GM12878 (cell line): Measurements from ENCODE around the gene BRINP2. TPM values are rescaled to one million over a fixed set of nuclear protein-coding genes. Genes with fewer than 3 reads are reported as not detected.

ENCODE experiments used
- ATAC-seq: fragments of 200-7000 bp; cut with Tn5 transposase; 3 replicates; pipeline ENCODE4 v1.9.1; 2020; ENCODE audit warnings: mild to moderate bottlenecking, moderate library complexity
- BruUV-seq: library from RNA; stranded (reverse); fragments of 400-500 nt; replicated peaks from 2 replicates; lab custom pipeline; 2021; lab: Mats Ljungman, UMichigan
- CTCF ChIA-PET: fragments of 300-600 bp; sonication (Branson Sonifier 250); formaldehyde crosslinking; extraction: SDS; loops from one replicate; lab custom pipeline; 2021; ENCODE audit warnings: inconsistent platforms; lab: Yijun Ruan, JAX
- POLR2A ChIA-PET: fragments of 350-600 bp; formaldehyde crosslinking; extraction: SDS; loops from one replicate; lab custom pipeline; 2021; ENCODE audit warnings: inconsistent platforms; lab: Charles Lee
- RAD21 ChIA-PET: fragments of 300-600 bp; sonication (Branson Sonifier 250); formaldehyde crosslinking; loops from one replicate; lab custom pipeline; 2023; ENCODE audit warnings: antibody characterized with exemption; ENCODE audit not compliant: unreplicated experiment; lab: Charles Lee
- SMC1A ChIA-PET: fragments of 300-600 bp; sonication (Branson Sonifier 250); formaldehyde crosslinking; loops from one replicate; lab custom pipeline; 2023; ENCODE audit not compliant: unreplicated experiment, uncharacterized antibody; lab: Charles Lee
- DNase-seq: peaks from one replicate; pipeline ENCODE4 v3.0.0-alpha.2; 2011; ENCODE audit warnings: low read depth, low spot score
- FAIRE-seq: peaks from 3 replicates; lab custom pipeline; 2011; peaks lifted over from hg19 to GRCh38; lab: Jason Lieb, UNC
- H2AFZ ChIP-seq: 2 replicates; pipeline ENCODE4 v1.6.0; 2011; ENCODE audit warnings: low read depth, low read length, control low read depth; ENCODE audit not compliant: control insufficient read depth
- H3K27ac ChIP-seq: 2 replicates; pipeline ENCODE4 v1.5.1; 2011; ENCODE audit warnings: control low read depth; ENCODE audit not compliant: control insufficient read depth, insufficient read depth
- H3K27me3 ChIP-seq, 2 experiments: replicated peaks in 1 of 2; 2 replicates each; pipeline versions ENCODE4 v1.6.0 to v1.6.1; 2011; ENCODE audit warnings: low read length in 1 of 2; ENCODE audit not compliant: control insufficient read depth in 2 of 2, insufficient read depth in 2 of 2
- H3K36me3 ChIP-seq, 2 experiments: 2 replicates each; pipeline ENCODE4 v1.5.1; 2011; ENCODE audit warnings: low read length in 1 of 2; ENCODE audit not compliant: control insufficient read depth in 2 of 2, insufficient read depth in 2 of 2
- H3K4me1 ChIP-seq: 2 replicates; pipeline ENCODE4 v1.6.1; 2011; ENCODE audit warnings: mild to moderate bottlenecking, low read length, moderate library complexity, mixed read lengths; ENCODE audit not compliant: control insufficient read depth, insufficient read depth
- H3K4me2 ChIP-seq: 2 replicates; pipeline ENCODE4 v1.6.0; 2011; ENCODE audit warnings: control low read depth; ENCODE audit not compliant: control insufficient read depth, insufficient read depth
- H3K4me3 ChIP-seq: fragments of 200-600 bp; sonication (generic); 2 replicates; pipeline ENCODE4 v1.5.1; 2016
- H3K79me2 ChIP-seq: 2 replicates; pipeline ENCODE4 v1.6.0; 2011; ENCODE audit warnings: low read length; ENCODE audit not compliant: control insufficient read depth, insufficient read depth
- H3K9ac ChIP-seq: 2 replicates; pipeline ENCODE4 v1.8.0; 2011; ENCODE audit warnings: low read length, control low read depth, mixed read lengths; ENCODE audit not compliant: control insufficient read depth, insufficient read depth
- H3K9me3 ChIP-seq: replicated peaks from 3 replicates; pipeline ENCODE4 v1.5.1; 2011; ENCODE audit warnings: mild to moderate bottlenecking, low read length; ENCODE audit not compliant: control insufficient read depth, insufficient read depth
- H4K20me1 ChIP-seq: 2 replicates; pipeline ENCODE4 v1.6.0; 2011; ENCODE audit not compliant: control insufficient read depth, insufficient read depth
- ASH2L ChIP-seq: fragments of 300-600, 200-600 bp; sonication (generic); IDR thresholded peaks from 2 replicates; pipeline ENCODE4 v1.6.1; 2017; ENCODE audit warnings: low read depth, mild to moderate bottlenecking, borderline replicate concordance
- BMI1 ChIP-seq: fragments of 450-650 bp; IDR thresholded peaks from 2 replicates; pipeline ENCODE4 v1.6.1; 2016; ENCODE audit warnings: mild to moderate bottlenecking, moderate library complexity, borderline replicate concordance
- CBX5 ChIP-seq: sonication (generic); IDR thresholded peaks from 2 replicates; pipeline ENCODE4 v1.6.1; 2016; ENCODE audit warnings: low read depth, moderate library complexity, mild to moderate bottlenecking, inconsistent platforms
- CREM ChIP-seq: IDR thresholded peaks from 2 replicates; pipeline ENCODE4 v1.6.1; 2014; ENCODE audit warnings: antibody characterized with exemption, low read depth
- IRF4 ChIP-seq: IDR thresholded peaks from 2 replicates; pipeline ENCODE4 v1.6.1; 2011; ENCODE audit warnings: low read depth, low read length
- LARP7 ChIP-seq: fragments of 450-650 bp; IDR thresholded peaks from 2 replicates; pipeline ENCODE4 v1.6.1; 2017; ENCODE audit warnings: mild to moderate bottlenecking
- PML ChIP-seq: IDR thresholded peaks from 2 replicates; pipeline ENCODE4 v1.6.1; 2012; ENCODE audit warnings: low read length, inconsistent platforms
- SIN3A ChIP-seq: IDR thresholded peaks from 2 replicates; pipeline ENCODE4 v1.6.1; 2012; ENCODE audit warnings: low read depth, low read length, improper control_type of control experiment
- SPI1 ChIP-seq: IDR thresholded peaks from 2 replicates; pipeline ENCODE4 v1.6.1; 2011; ENCODE audit warnings: low read depth, mild to moderate bottlenecking, low read length, moderate library complexity, borderline replicate concordance; ENCODE audit not compliant: insufficient read depth
- SUPT20H ChIP-seq: IDR thresholded peaks from 2 replicates; pipeline ENCODE4 v1.6.1; 2011; ENCODE audit warnings: low read depth, mild to moderate bottlenecking, low read length, moderate library complexity, borderline replicate concordance; ENCODE audit not compliant: control insufficient read depth
- ZNF274 ChIP-seq: IDR thresholded peaks from one replicate; pipeline ENCODE4 v1.8.0; 2011; ENCODE audit not compliant: insufficient read length, insufficient read depth
- WGBS: methylation state at CpG from one replicate; pipeline ENCODE4 v1.1.6; 2016; ENCODE audit warnings: low lambda C conversion rate; ENCODE audit not compliant: insufficient replicate concordance, insufficient coverage; ENCODE audit errors: missing lambda C conversion rate; 5-methylcytosine and 5-hydroxymethylcytosine counted together
- in situ Hi-C: fragments of 300-500 bp; cut with MboI; formaldehyde crosslinking; loops from 9 replicates; pipeline ENCODE4 v1.14.3; 2018; ENCODE audit warnings: mixed read lengths
- intact Hi-C: fragments of 100-400 bp; cut with micrococcal nuclease; formaldehyde crosslinking; loops from one replicate; pipeline ENCODE4 v1.14.2; 2022; ENCODE audit not compliant: unreplicated experiment
- polyA plus RNA-seq, 11 experiments: library from polyadenylated mRNA; depleted of rRNA in 4 of 11; unstranded in 6 of 11; stranded (reverse) in 5 of 11; fragments of >200 nt; fragmentation: Nextera tagmentation in 4 of 11; fragmentation: Illumina TruSeq in 1 of 11; extraction: Ambion mirVana in 4 of 11; extraction: Trizol in 1 of 11; gene quantifications; 1 replicate in 1 of 11; 2 replicates in 10 of 11; pipeline versions ENCODE4 v1.2.1 to v1.2.3, GENCODE V29; 2011 to 2016; ENCODE audit warnings: inconsistent platforms in 2 of 11, missing spikeins in 2 of 11, low read depth in 1 of 11
- total RNA-seq, 4 experiments: library from RNA; depleted of rRNA in 3 of 4; stranded (reverse); fragments of >200 nt in 3 of 4; fragmentation: Illumina TruSeq in 1 of 4; extraction: Trizol in 1 of 4; gene quantifications; 2 replicates each; pipeline versions ENCODE4 v1.2.1 to v1.2.3, GENCODE V29; 2013 to 2021

The BRINP2 gene
- total and polyA plus RNA-seq, 10 of the 15 experiments (the other 5 are each of a cell fraction or from before 2014, with no cell fraction given): 0.03 TPM; not detected in 9

GRCh38 chr1:177273141-177273540 is 102.4 kb downstream of the BRINP2 start:
- no TSS peak for BruUV-seq
- RAD21 ChIA-PET: no interaction called here

GRCh38 chr1:177274687-177275211 is 104.0 kb downstream of the BRINP2 start:
- Histone ChIP-seq H3K27me3 (no peaks in the 10 kb centered on the region; a peak in 1 of 4 replicates), H3K27ac (no peak overlapping the region), H3K4me2 (no peak overlapping the region), H2AFZ (no peak overlapping the region), H3K9ac (no peak overlapping the region), H3K36me3 (no peaks in the 10 kb centered on the region), H3K9me3 (no peaks in the 10 kb centered on the region), H3K4me3 (no peak overlapping the region), H4K20me1 (no peaks in the 10 kb centered on the region), H3K4me1 (no peaks in the 10 kb centered on the region), H3K79me2 (no peaks in the 10 kb centered on the region)
- no peak for ATAC-seq
- intact Hi-C loops: no loop called here
- ChIA-PET POLR2A (no interaction called here), SMC1A (no interaction called here), CTCF (no interaction called here), RAD21 (no interaction called here)
- TF ChIP-seq LARP7: no peak
- no peak for TF ChIP-seq SIN3A
- TF ChIP-seq ZNF274: no peak
- no peak for TF ChIP-seq ASH2L
- TF ChIP-seq IRF4: no peak
- no peak for TF ChIP-seq PML
- TF ChIP-seq CBX5: no peak
- no peak for FAIRE-seq
- no TSS peak for BruUV-seq
- no peak for DNase-seq
- 0% methylated on average over 5 of the region's 5 CpGs for WGBS
- in situ Hi-C loops: no loop called here

More at GRCh38 chr1:177273141-177273540, 102.4 kb downstream of the BRINP2 start:
- Histone ChIP-seq H3K9me3 (no peaks in the 10 kb centered on the region), H4K20me1 (no peaks in the 10 kb centered on the region), H3K4me3 (no peak overlapping the region), H3K9ac (no peak overlapping the region), H3K4me2 (no peak overlapping the region), H3K27ac (no peak overlapping the region), H3K36me3 (no peaks in the 10 kb centered on the region), H3K27me3 (no peaks in the 10 kb centered on the region; a peak in 1 of 4 replicates), H2AFZ (no peak overlapping the region), H3K79me2 (no peaks in the 10 kb centered on the region), H3K4me1 (no peaks in the 10 kb centered on the region)
- ChIA-PET POLR2A (no interaction called here), CTCF (interaction anchor here (1.2 kb wide), 1 partner anchor 18 kb away, joined by 3 read pairs; no protein-coding TSS in a partner anchor), SMC1A (no interaction called here)
- no peak for ATAC-seq
- TF ChIP-seq SUPT20H (no peak), BMI1 (no peak), SPI1 (no peak), CREM (no peak)
- 25% methylated on average over 5 of the region's 5 CpGs for WGBS
- in situ Hi-C loops (no loop called here), intact Hi-C loops (no loop called here)
- no peak for FAIRE-seq
- no peak for DNase-seq
